ENCODE results near the gene TOR1B.

- TF ChIP-seq ZFP30 (CRISPR knock-in tag; IDR thresholded peaks at IDR 0.05): no peak
- TF ChIP-seq PATZ1 (CRISPR knock-in tag; IDR thresholded peaks at IDR 0.05; ENCODE audit: borderline replicate concordance): no peak
- TF ChIP-seq RARB (CRISPR knock-in tag; IDR thresholded peaks at IDR 0.05): no peak
These were observed 38.1 kb downstream of the TOR1B start for GRCh38 chr9:129841071-129841470.
